Hepatocyte (in vitro differentiated cells): ENCODE data around the gene MTERF4. TPM values are rescaled to one million over a fixed set of nuclear protein-coding genes. Genes with fewer than 3 reads are reported as not detected.
A peak's percentile ranks its signal among the peaks of the same experiment; 100 is the strongest.

ENCODE experiments used
- DNase-seq: peaks from one replicate; pipeline ENCODE4 v3.0.0-alpha.2; 2016; ENCODE audit warnings: low spot score
- H2AFZ ChIP-seq: fragments of 200-600 bp; sonication (generic); 2 replicates; pipeline ENCODE4 v1.6.0; 2016; ENCODE audit warnings: antibody characterized with exemption, mild to moderate bottlenecking
- H3K27ac ChIP-seq: fragments of 200-600 bp; sonication (generic); 2 replicates; pipeline ENCODE4 v1.5.1; 2016; ENCODE audit warnings: mild to moderate bottlenecking
- H3K27me3 ChIP-seq: fragments of 200-600 bp; sonication (generic); 2 replicates; pipeline ENCODE4 v1.6.1; 2016
- H3K36me3 ChIP-seq: fragments of 200-600 bp; sonication (generic); replicated peaks from 2 replicates; pipeline ENCODE4 v1.5.1; 2016; ENCODE audit warnings: low read depth; ENCODE audit not compliant: insufficient read depth
- H3K4me1 ChIP-seq: fragments of 200-600 bp; sonication (generic); 2 replicates; pipeline ENCODE4 v1.5.1; 2016; ENCODE audit warnings: mild to moderate bottlenecking, moderate library complexity; ENCODE audit not compliant: insufficient read depth
- H3K4me2 ChIP-seq: fragments of 200-600 bp; sonication (generic); 2 replicates; pipeline ENCODE4 v1.6.0; 2016
- H3K4me3 ChIP-seq: fragments of 200-600 bp; sonication (generic); 2 replicates; pipeline ENCODE4 v1.5.1; 2016; ENCODE audit warnings: mild to moderate bottlenecking
- H3K79me2 ChIP-seq: fragments of 200-600 bp; sonication (generic); 2 replicates; pipeline ENCODE4 v1.6.0; 2017; ENCODE audit warnings: mild to moderate bottlenecking
- H3K9me2 ChIP-seq: fragments of 200-600 bp; sonication (generic); replicated peaks from 2 replicates; pipeline ENCODE4 v1.6.0; 2017; ENCODE audit warnings: mild to moderate bottlenecking; ENCODE audit not compliant: insufficient read depth
- H3K9me3 ChIP-seq: fragments of 200-600 bp; sonication (generic); 2 replicates; pipeline ENCODE4 v1.5.1; 2016; ENCODE audit warnings: low read depth, mild to moderate bottlenecking
- H4K20me1 ChIP-seq: fragments of 200-600 bp; sonication (generic); 2 replicates; pipeline ENCODE4 v1.6.0; 2016; ENCODE audit warnings: mild to moderate bottlenecking; ENCODE audit not compliant: insufficient read depth, poor library complexity, severe bottlenecking
- EZH2 ChIP-seq: fragments of 200-600 bp; sonication (generic); IDR thresholded peaks from 2 replicates; pipeline ENCODE4 v1.6.1; 2016; ENCODE audit warnings: antibody characterized with exemption, mild to moderate bottlenecking, borderline replicate concordance
- EZH2phosphoT487 ChIP-seq: fragments of 200-600 bp; sonication (generic); IDR thresholded peaks from one replicate; pipeline ENCODE4 v1.6.1; 2018; ENCODE audit warnings: antibody characterized with exemption, mild to moderate bottlenecking, low read depth, moderate library complexity; ENCODE audit not compliant: unreplicated experiment, severe bottlenecking
- WGBS: methylation state at CpG from one replicate; pipeline ENCODE4 v1.1.6; 2016; ENCODE audit warnings: low lambda C conversion rate; ENCODE audit errors: missing lambda C conversion rate; 5-methylcytosine and 5-hydroxymethylcytosine counted together
- polyA plus RNA-seq: library from polyadenylated mRNA; unstranded; fragments of >200 nt; fragmentation: Nextera tagmentation; extraction: Ambion mirVana; gene quantifications from 2 replicates; pipeline ENCODE4 v1.2.1, GENCODE V29; 2016
- total RNA-seq: library from RNA; depleted of rRNA; stranded (reverse); fragments of >200 nt; gene quantifications from 2 replicates; pipeline ENCODE4 v1.2.3, GENCODE V29; 2014
- TF ChIP-seq, protein P1 (sequence below): fragments of 200-600 bp; sonication (generic); IDR thresholded peaks from 2 replicates; pipeline ENCODE4 v1.5.1; 2016; ENCODE audit warnings: antibody characterized with exemption, mild to moderate bottlenecking; ENCODE audit not compliant: poor library complexity

MTERF4 gene, protein sequence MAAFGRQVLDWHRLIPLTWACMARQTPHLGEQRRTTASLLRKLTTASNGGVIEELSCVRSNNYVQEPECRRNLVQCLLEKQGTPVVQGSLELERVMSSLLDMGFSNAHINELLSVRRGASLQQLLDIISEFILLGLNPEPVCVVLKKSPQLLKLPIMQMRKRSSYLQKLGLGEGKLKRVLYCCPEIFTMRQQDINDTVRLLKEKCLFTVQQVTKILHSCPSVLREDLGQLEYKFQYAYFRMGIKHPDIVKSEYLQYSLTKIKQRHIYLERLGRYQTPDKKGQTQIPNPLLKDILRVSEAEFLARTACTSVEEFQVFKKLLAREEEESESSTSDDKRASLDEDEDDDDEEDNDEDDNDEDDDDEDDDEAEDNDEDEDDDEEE
- total RNA-seq (39.4 and 40.3 TPM in 2 replicates), polyA plus RNA-seq (17.4 and 20.3 TPM in 2 replicates)

- Histone ChIP-seq H3K79me2 (peaks cover 57% of the 10 kb centered on the region), H3K27ac (peak within 1 kb of the TSS; percentile 92), H3K36me3 (no peaks in the 10 kb centered on the region), H3K27me3 (no peaks in the 10 kb centered on the region), H3K4me2 (peak within 1 kb of the TSS; percentile 99), H2AFZ (peak within 1 kb of the TSS; percentile 99), H3K9me2 (no peaks in the 10 kb centered on the region), H4K20me1 (peaks cover 6% of the 10 kb centered on the region), H3K4me1 (peaks cover 13% of the 10 kb centered on the region), H3K4me3 (peak within 1 kb of the TSS; percentile 90), H3K9me3 (no peaks in the 10 kb centered on the region)
- no peak for TF ChIP-seq EZH2phosphoT487
- TF ChIP-seq, protein P1, sequence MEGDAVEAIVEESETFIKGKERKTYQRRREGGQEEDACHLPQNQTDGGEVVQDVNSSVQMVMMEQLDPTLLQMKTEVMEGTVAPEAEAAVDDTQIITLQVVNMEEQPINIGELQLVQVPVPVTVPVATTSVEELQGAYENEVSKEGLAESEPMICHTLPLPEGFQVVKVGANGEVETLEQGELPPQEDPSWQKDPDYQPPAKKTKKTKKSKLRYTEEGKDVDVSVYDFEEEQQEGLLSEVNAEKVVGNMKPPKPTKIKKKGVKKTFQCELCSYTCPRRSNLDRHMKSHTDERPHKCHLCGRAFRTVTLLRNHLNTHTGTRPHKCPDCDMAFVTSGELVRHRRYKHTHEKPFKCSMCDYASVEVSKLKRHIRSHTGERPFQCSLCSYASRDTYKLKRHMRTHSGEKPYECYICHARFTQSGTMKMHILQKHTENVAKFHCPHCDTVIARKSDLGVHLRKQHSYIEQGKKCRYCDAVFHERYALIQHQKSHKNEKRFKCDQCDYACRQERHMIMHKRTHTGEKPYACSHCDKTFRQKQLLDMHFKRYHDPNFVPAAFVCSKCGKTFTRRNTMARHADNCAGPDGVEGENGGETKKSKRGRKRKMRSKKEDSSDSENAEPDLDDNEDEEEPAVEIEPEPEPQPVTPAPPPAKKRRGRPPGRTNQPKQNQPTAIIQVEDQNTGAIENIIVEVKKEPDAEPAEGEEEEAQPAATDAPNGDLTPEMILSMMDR = no peak
- no peak for TF ChIP-seq EZH2
- WGBS = under 1% methylated on average over 47 of the region's 56 CpGs
- DNase-seq = peak; percentile 94
These were observed at the start of gene MTERF4 for GRCh38 chr2:241102239-241102803. TSS of gene MTERF4 (minus strand) at chr2:241102287. CDS start at chr2:241102273, 14 bp downstream.

DNA sequence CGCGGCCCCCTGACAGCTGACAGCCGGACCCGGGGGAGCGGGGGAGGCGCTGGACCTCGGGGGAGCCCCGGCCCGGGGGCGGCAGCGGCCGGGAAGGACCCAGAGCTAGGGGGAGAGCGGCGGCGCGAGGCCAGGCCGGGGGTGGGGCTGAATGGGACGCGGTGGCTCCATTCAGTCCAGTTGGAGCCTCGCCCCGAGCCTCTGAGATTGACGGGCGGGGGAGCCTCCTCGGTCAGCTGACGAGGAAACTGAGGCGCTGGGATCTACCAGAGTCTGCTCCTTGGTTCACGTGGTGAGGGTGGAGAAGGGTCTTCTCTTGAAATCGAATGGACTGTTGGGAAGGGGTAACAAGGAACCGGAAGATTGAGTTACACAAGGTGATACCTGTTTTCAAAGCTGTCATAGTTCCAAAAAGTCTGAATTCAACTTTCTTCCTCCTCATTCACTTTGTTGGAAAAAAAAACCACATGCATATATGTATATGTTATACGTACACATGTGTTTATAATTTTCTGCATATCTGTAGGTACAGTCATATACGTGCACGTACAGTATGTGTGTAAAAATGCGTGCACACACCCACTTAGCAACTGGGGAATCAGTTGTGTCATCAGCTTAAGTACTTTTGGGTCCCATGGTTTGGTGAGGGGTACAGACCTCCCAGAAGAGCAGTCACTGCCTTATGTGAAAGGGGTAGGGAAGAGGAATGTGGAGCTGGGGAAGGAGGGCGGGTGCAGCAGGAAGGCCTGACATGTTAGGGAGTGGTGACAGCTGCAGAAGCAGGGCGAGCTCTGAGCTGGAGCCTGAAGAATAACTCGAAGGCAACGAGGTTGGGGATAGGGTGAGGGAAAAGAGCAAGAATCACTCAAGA lies 48.8 kb upstream of the MTERF4 start:
- H3K27ac ChIP-seq = peak overlapping the region; percentile 73
- TF ChIP-seq, protein P1 = no peak
- TF ChIP-seq EZH2phosphoT487 (no peak), EZH2 (no peak)
- no peaks in the 10 kb centered on the region for H3K27me3 ChIP-seq
- no peaks in the 10 kb centered on the region for H3K36me3 ChIP-seq
- peak overlapping the region; percentile 80 for H3K4me2 ChIP-seq
- H3K79me2 ChIP-seq = peaks cover 9% of the 10 kb centered on the region
- H2AFZ ChIP-seq = peak overlapping the region; percentile 81
- no peak for DNase-seq
- no peaks in the 10 kb centered on the region for H4K20me1 ChIP-seq
- no peaks in the 10 kb centered on the region for H3K9me2 ChIP-seq
- H3K4me1 ChIP-seq = no peaks in the 10 kb centered on the region
- H3K9me3 ChIP-seq = no peaks in the 10 kb centered on the region
- H3K4me3 ChIP-seq = peak overlapping the region; percentile 53
- WGBS = 15% methylated on average over 30 of the region's 37 CpGs

GRCh38 chr2:241149925-241150659 lies 48.0 kb upstream of the MTERF4 start, which contains the start of gene PPP1R7:
TSS of gene PPP1R7 (plus strand) at chr2:241150467. CDS start at chr2:241150496, 29 bp downstream.
- H3K9me3 ChIP-seq = no peaks in the 10 kb centered on the region
- no peaks in the 10 kb centered on the region for H3K4me1 ChIP-seq
- WGBS = 2% methylated on average over 70 of the region's 73 CpGs
- no peaks in the 10 kb centered on the region for H3K9me2 ChIP-seq
- H4K20me1 ChIP-seq = no peaks in the 10 kb centered on the region
- DNase-seq = peak; percentile 98
- peak within 1 kb of the TSS; percentile 73 for H3K27ac ChIP-seq
- no peaks in the 10 kb centered on the region for H3K27me3 ChIP-seq
- no peak for TF ChIP-seq EZH2
- peak within 1 kb of the TSS; percentile 95 for H3K4me2 ChIP-seq
- peaks cover 9% of the 10 kb centered on the region for H3K79me2 ChIP-seq
- peak within 1 kb of the TSS; percentile 84 for H3K4me3 ChIP-seq
- H3K36me3 ChIP-seq = no peaks in the 10 kb centered on the region
- H2AFZ ChIP-seq = peak within 1 kb of the TSS; percentile 82
